Inflammatory macrophage (primary cell): Measurements from ENCODE around the gene ZNF512.
A peak's percentile ranks its signal among the peaks of the same experiment; 100 is the strongest.
"Not testable (repeated sequence)": the region's sequence is repeated elsewhere in the genome, so short reads cannot be mapped to it uniquely, and the experiment has no call there.

ENCODE experiments used
- DNase-seq, 2 donors: peaks; one replicate each; pipeline ENCODE4 v3.0.0-alpha.2; 2020 to 2022

Gene ZNF512

DNA sequence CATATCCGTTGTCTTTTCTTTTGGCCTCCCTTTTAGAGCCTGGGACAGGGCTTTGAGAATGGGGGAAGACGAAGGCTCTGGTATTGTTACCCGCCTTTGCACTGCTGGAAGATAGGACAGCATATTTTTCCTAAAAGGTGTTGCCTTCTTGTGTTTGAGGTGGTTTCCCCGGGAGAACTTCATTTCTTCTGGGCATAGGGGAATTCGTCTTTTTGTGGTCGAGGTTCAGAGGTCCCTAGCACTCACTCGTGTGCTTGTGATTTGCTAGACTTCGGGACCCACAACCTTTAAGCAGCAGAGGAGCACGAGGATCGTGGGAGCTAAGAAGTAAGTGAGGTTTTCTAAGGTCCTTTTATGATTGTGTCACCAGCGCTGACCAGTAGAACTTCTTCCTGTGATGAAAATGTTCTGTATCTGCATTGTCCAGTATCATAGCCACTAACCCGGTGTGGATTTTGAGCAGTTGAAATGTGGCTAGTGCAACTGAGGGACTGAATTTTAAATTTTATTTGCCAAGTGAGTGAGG lies 611 bp downstream of the ZNF512 start:
- DNase-seq = peak; percentile 13 to 38

DNA sequence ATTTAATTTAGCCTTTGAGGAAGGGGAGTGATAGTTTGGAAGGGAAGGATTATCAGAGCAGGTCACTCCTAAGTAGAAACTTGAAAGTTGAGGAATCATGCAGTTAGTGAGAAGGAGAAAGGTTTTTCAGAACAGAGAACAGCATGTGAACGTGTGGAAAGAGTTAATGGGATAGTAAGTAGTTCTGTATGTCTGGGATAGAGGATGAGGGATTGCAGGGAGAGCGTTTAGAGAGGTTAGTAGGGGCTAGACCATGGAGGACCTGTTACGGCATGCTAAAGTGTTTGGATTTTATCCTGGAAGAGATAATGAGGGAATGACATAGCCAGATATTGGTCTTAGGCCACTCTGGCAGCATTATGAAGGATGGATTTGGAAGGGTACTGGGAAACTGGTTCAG lies 1.8 kb downstream of the ZNF512 start:
- DNase-seq = no peak

DNA sequence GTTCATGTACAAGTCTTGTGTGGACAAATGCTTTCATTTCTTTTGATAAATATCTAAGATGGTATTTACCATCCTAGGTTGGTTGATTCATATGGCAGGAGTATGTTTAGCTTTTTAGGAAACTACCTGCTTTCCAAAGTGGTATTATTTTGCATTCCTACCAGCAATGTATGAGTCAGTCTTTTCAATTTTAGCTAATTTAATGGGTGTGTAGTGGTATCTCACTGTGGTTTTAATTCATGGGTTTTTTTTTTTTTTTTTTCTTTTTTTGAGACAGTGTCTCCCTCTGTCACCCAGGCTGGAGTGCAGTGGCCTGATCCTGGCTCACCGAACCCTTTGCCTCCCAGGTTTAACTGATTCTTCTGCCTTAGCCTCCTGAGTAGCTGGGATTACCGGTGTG lies 4.2 kb downstream of the ZNF512 start:
- no peak for DNase-seq

DNA sequence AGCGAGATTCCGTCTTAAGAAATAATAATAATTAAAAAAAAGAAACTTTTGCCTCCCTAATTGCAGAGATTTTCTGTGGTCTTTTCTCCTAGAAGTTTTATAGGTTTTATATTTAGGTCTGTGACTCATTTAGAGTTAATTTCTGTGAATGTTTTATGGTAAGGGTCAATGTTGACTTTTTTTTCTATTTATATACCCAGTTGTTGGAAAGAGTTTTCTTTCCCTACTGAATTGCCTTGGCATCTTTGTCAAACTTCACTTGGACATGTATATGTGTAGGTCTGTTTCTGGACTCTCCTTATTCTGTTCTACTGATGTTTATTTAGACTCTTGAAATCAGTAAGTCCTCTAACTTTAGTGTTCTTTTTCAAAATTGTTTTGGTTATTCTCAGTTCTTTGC lies 5.5 kb downstream of the ZNF512 start:
- no peak for DNase-seq

DNA sequence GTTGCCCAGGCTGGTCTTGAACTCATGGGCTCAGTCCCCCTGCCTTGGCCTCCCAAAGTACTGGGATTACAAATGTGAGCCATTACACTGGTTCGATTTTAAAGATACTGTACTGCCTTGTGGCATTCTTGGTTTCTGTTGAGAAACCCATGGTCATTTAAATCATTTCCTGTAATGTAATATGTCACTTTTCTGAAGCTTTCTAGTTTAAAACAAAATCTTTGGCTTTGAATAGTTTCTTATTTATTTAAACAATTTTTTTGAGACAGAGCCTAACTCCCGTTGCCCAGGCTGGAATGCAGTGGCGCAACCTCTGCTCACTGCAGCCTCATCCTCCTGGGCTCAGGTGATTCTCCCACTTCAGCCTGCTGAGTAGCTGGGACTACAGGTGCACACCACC lies 8.9 kb downstream of the ZNF512 start:
- DNase-seq = no peak

DNA sequence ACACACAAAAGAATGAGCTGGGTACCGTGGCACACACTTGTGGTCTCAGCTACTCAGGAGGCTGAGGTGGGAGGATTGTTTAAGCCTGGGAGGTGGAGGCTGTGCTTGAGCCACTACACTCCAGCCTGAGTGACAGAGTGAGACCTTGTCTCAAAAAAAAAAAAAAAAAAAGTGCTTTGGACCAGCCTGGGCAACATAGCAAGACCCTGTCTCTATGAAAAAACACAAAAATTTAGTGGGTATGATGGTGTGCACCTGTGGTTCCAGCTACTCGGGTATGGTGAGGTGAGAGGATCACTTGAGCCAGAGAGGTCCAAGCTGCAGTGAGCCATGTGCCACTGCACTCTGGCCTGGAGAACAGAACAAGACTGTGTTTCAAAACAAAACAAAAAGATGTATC lies 10.4 kb downstream of the ZNF512 start:
- no peak for DNase-seq

DNA sequence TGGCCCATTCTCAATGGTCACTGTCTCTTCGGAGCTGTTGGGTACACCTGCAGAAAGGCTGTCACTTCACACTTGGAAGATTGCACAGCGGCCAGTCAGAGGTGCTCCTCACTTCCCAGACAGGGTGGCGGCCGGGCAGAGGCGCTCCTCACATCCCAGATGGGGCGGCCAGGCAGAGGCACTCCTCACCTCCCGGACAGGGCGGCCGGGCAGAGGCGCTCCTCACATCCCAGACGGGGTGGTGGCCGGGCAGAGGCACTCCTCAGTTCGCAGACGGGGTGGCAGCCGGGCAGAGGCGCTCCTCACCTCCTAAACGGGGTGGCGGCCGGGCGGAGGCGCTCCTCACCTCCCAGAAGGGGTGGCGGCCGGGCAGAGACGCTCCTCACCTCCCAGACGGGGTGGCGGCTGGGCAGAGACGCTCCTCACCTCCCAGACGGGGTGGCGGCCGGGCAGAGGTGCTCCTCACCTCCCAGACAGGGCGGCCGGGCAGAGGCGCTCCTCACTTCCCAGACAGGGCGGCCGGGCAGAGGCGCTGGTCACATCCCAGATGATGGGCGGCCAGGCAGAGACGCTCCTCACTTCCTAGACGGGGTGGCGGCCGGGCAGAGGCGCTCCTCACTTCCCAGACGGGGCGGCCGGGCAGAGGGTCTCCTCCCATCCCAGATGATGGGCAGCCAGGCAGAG lies 11.3 kb downstream of the ZNF512 start:
- DNase-seq = not testable (repeated sequence)

DNA sequence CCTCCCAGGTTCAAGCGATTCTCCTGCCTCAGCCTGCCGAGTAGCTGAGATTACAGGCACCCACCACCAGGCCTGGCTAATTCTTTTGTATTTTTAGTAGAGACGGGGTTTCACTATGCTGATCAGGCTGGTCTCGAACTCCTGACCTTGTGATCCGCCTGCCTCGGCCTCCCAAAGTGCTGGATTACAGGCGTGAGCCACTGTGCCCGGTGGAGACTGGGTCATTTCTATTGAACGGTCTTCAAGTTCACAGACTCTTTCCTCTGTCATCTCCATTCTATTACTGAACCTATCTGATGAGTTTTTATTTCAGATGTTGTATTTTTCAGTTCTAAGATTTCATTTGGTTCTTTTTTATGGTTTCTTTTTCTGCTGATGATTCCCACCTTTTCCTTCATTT lies 12.6 kb downstream of the ZNF512 start:
- not testable (repeated sequence) for DNase-seq

DNA sequence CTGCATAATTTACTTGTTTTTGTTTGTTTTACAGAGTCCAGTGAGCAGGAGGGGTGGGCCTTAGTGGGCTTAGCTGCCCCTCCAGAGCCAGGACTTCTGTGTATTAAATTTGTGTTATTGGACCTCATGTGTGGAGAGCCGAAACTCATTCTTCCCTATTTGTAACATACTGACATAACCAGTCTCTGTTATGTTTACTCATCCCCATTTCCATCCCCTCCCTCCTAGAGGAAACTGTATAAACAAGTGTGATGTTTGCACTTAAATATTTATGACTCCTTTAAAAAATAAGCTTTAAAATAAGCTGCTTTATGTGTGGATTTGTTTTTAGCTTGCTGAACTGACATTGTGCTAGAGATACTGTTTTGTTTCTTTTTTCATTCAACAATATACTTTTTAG lies 13.8 kb downstream of the ZNF512 start:
- DNase-seq = peak in 1 of 2 donors; percentile 3

DNA sequence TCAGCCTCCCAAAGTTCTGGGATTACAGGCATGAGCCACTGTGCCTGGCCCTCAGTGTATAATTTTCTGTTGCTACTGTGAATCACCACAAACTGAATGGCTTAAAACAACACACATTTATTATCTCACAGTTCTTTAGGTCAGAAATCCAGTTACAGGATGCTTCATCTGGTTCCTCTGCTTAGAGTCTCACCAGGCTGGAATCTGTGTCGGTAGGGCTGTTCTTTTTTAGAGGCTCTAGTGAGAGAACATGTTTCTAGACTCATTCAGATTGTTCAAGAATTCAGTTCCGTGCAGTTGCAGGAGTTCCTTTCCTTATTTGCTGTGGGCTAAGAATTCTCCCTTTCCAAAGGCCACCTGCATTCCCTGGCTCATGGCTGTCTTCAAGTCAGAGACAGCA lies 23.8 kb downstream of the ZNF512 start:
- DNase-seq = no peak

DNA sequence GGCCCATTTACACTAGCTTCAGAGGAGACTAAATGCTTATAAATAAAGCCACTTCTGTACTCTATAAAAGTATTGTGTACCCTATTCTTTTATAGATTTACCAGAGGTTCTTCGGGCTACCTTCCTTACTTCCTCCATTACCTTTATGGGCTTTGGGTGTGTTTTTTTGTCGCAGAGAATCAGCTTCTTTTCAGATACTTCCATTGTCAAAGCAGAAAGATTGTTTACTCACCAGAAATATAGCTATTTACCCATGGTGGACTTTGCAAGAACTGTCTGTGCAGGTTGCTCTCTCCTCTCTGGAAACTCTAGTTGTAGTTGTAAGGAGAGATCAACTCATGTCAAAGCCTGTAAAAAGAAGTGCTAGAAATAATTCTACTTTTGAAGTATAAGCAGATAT lies 31.1 kb downstream of the ZNF512 start:
- DNase-seq = no peak

DNA sequence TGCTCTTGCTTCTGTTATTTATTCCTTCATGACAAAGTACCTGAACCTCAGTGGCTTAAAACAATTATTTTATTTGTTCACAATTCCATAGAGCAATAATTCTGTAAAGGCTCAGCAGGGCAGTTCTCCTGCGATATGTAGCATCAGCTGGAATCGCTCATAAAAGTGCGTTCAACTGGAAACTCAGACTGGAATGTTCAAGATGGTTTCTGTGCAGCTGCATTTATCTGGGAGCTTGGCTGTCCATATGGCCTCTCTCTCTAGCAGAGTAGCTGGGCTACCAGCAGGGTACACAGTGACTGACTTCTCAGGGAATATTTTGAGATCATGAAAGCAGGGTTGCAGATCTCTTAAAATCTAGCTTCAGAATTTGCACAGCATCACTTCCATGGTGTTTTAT lies 32.5 kb downstream of the ZNF512 start:
- DNase-seq = no peak

DNA sequence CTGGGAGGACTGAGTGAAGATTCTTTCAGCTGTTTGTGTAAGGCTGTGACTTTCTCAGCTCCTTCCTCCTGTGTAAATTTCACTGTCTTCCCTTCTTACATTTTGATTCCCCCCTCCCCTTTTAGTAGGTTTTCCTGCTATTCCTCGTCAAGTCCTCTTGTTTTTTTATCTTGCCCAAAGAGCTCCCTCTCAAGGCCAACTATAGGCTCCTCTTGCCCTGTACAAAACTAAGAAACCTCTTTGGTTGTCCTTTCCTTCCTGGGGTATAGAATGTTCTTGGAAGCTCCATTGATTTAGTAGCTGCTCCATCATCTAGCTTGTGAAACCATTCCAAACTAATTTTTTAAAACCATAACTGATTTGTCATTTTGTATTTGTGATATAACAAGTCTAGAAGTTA lies 38.7 kb downstream of the ZNF512 start:
- DNase-seq = no peak

DNA sequence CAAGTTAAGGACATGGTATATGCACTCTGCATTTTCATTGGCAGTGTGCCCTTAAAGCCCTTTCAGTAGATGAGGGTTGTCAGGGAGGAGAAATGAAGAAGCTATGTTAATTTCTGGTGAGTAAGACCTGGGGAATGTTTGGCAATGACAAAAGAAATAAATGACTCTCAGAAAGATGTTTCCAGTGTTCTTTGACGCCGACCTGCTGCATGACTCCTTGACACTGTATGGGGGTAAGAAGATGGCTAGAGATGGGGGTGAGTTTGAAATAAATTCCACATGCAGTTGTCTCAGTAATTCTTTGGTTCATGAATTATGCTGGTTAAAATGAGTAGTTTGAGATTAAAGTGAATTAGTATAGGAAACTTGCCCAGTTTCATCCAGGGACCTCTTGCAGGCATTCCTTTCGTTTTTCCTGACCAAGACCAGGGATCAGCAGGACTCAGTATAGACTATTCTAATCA lies 40.1 kb downstream of the ZNF512 start:
- no peak for DNase-seq

DNA sequence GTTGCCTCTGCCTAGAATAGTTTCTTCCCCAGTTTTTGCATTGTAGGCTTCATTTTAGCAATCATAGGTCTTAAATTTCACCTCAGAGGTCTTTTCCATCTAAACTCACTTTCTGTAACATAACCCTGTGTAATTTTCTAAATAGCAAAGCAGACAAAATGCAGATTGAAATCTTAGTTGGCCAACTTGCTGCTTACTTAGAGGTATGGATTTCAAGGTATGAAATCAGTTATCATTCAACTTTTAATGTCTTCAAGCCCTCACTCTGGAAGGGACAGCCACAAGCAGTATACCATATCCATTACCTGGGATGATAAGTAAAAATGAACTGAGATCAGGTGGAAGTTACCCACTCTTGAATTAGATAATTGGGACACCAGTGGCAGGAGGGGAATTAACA lies 42.1 kb downstream of the ZNF512 start:
- DNase-seq = no peak

DNA sequence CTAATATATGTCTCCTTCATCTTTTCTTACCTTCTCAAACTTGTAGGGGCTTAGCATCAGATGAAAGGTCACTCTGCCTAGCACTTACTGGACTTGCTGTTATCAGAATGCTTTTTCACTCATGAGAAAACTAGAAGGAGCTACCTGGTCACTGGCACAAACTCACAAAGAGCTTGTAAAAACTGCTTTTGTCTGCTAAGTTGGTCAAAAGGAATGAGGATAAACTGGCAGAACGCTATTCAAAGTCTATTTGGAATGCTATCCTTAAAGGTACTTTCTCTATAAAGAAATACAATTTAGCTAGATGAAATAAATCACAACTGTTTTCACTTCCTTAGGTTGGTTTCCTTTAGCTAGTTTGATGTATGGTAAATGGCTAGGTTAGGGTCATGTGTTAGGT lies 43.5 kb downstream of the ZNF512 start:
- DNase-seq = not testable (repeated sequence)

DNA sequence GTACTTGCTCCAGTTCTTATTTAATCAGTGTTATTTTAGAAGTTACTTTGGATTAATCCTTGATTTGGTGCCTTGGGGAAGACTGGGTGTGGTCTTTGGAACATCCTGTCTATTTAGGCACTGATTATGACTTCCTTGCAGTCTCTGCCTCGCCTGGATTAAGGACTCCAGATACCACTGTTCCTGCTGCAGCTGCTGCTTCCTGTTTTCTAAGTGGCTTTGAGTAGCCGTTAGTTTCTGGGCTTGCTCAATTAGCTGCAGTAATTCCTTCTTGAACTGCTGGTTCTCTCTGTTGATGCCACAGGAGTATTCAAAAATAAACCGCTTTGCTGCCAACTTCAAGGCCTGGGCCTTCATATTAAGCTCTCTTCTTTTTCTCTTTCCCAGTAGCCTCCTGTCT lies 44.1 kb downstream of the ZNF512 start:
- DNase-seq = peak; percentile 44 to 53

DNA sequence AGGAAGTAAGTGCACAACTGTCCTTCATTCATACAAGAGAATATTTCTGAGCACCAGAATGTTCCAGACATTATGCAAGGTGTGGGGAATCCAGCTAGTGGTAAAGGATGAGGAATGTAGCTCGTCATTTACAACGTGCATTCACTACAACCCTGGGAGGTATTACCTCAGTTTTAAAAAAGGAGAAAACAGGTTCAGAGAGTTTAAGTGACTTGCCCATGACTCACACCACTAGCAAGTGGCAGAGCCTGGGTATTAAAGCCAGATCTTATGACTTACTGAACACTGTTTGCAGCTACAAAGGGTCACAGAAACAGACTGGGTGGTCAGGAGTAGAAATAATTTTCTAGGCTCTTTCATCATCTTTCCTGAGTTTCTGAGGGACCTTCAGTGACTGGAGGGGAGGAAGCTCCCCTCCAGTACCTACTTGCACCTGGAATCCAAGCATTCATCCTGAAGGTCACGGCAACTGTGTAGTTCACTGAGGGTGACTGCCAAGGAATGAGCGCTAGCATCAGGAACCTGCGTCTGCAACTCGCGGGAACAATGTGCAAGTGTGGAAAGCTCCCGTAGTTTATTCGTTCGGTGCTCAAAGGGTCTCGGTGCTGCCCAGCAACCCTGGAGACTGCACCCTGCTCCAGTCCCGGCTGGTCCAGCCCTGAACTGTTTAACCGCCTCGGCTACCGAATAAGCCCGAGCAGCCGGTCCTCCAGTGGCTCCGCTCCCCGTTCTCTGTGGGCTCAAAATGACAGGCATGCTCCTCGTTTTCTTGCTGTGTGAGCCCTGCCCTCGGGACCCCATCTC lies 45.3 kb downstream of the ZNF512 start:
- peak; percentile 48 to 52 for DNase-seq

DNA sequence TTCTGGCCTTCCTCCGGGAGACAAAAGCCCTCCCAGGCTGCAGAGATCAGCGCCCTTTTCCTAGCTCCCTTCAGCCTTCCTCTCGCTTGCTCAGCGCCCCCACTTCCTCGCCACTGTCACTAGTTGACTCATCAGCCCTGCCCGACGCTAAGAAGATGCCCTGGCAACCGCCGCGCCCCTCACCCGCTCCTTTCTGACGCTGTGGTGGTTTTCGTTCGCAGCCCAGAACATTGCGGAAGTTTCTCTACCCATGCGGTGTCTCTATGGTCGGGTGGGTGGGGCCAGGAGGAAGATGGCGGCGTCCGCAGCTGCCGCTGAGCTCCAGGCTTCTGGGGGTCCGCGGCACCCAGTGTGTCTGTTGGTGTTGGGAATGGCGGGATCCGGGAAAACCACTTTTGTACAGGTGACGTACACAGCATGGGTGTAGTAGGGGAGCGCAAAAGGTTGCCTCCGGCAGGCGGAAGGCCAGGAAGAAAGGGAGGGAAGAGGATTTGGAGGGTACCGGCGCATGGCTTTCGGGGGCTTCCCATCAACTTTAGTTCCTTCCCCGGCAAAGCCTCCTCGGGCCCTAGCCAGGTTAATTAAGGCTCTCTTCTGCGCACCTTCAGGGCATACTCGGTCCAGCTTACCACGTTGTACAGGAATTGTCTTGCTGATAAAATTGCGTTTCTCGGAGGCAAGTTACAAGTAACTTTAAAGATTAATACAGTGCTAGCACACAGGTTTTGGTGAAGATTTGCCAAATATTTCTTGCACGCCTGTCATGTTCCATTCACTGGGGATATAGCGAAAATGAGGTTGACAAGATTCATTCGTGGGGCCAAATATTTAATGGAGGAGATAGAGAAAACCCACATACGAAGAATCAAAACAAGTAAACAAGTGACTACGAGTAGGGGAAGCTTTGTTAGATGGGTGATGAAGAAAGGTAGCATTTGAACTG lies 46.2 kb downstream of the ZNF512 start, which contains the start of the genes CCDC121 and GPN1:
CCDC121 (minus strand) TSS at position 246 of the 943 bp plus-strand sequence. CDS start 1,213 bp downstream, outside the sequence.
GPN1 (plus strand) TSS at position 284 of the 943 bp plus-strand sequence; CDS start at position 293, 9 bp downstream.
- peak; percentile 96 for DNase-seq

DNA sequence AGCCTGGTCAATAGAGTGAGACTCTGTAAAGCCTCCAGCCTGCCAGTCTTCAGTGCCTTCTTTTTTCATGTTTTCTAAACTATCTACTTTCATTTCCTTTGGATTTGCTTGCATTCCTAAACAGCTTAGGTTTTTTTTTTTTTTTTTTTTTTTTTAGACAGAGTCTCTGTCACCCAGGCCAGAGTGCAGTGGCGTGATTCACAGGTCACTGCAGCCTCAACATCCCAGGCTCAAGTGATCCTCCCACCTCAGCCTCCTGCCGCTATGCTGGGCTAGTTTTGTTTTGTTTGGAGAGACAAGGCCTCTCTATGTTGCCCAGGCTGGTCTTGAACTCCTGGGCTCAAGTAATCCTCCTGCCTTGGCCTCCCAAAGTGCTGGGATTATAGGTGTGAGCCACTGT lies 47.4 kb downstream of the ZNF512 start:
- not testable (repeated sequence) for DNase-seq

DNA sequence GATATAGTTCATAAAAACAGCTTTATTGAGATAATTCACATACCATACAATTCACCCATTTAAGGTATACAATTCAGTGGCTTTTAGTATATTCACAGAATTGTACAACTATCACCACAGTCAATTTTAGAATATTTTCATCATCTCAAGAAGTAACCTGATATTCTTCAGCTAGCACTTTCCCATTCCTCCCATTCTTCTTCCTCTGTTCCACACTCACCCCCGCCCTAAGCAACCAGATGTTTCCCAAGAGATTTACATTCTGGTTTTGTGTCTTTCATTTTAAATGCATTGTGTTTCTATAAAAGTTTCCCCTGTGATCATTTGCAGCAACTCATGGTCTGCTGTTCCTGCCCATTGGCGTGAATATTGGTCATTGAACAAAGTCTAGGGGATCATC lies 51.4 kb downstream of the ZNF512 start:
- no peak for DNase-seq

DNA sequence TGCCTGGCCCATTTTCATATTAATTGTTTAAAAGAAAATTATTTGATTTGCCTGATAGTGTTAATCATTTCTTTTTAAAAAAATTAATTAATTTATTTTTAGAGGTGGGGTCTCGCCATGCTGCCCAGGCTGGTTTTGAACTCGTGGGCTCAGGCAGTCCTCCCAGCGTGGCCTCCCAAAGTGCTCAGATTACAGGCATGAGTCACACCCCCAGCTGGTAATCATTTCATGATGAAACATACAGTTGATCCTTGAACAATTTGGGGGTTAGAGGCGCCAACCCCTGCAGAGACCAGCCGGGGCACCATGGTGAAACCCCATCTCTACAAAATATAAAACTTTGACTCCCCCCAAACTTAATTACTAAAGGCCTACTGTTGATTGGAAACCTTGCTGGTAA lies 53.9 kb downstream of the ZNF512 start:
- no peak for DNase-seq
